ENCODE measurements around the gene SLC6A16.

DNA sequence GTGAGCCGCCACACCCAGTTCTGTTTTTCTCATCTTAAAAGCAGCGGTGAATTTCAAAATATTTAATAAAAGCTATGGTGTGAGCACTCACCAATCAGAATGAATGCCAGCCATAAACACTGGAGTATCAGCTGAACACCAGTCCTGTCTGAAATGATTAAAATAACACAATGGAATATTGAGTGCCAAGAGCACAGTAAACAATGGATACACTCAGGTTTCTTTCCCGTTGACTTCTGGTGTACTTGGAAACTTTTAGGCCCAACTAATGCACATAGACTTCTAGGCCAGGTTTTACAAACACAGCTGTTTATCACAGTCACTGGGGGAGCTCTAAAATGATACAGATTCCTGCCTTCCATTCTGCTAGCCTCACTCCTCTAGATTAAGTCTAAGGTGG is 68.3 kb downstream of the SLC6A16 start:
- TF ChIP-seq, protein P1, sequence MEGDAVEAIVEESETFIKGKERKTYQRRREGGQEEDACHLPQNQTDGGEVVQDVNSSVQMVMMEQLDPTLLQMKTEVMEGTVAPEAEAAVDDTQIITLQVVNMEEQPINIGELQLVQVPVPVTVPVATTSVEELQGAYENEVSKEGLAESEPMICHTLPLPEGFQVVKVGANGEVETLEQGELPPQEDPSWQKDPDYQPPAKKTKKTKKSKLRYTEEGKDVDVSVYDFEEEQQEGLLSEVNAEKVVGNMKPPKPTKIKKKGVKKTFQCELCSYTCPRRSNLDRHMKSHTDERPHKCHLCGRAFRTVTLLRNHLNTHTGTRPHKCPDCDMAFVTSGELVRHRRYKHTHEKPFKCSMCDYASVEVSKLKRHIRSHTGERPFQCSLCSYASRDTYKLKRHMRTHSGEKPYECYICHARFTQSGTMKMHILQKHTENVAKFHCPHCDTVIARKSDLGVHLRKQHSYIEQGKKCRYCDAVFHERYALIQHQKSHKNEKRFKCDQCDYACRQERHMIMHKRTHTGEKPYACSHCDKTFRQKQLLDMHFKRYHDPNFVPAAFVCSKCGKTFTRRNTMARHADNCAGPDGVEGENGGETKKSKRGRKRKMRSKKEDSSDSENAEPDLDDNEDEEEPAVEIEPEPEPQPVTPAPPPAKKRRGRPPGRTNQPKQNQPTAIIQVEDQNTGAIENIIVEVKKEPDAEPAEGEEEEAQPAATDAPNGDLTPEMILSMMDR (IDR thresholded peaks at IDR 0.05), result no peak
- no peak for TF ChIP-seq POLR2A (IDR thresholded peaks at IDR 0.05)

Measured in adrenal gland (tissue), 5 donors.